KMS-11 (cell line): ENCODE measurements around the gene GPC1.

Experiments
- H2AFZ ChIP-seq: fragments of 200-600 bp; sonication (generic); 2 replicates; pipeline ENCODE4 v1.6.1; 2016; ENCODE audit warnings: antibody characterized with exemption, mixed run types, low read depth
- H3K27ac ChIP-seq: fragments of 200-600 bp; sonication (generic); 2 replicates; pipeline ENCODE4 v1.6.1; 2016; ENCODE audit warnings: mild to moderate bottlenecking, mixed run types
- H3K27me3 ChIP-seq: fragments of 200-600 bp; sonication (generic); 2 replicates; pipeline ENCODE4 v1.6.1; 2017; ENCODE audit warnings: mild to moderate bottlenecking, low read depth, mixed run types, moderate library complexity; ENCODE audit not compliant: insufficient read depth
- H3K36me3 ChIP-seq: fragments of 200-600 bp; sonication (generic); 2 replicates; pipeline ENCODE4 v1.6.1; 2017; ENCODE audit warnings: mild to moderate bottlenecking, mixed run types; ENCODE audit not compliant: insufficient read depth
- H3K4me1 ChIP-seq: fragments of 200-600 bp; sonication (generic); 2 replicates; pipeline ENCODE4 v1.6.1; 2016; ENCODE audit warnings: mild to moderate bottlenecking, low read depth, mixed run types; ENCODE audit not compliant: poor library complexity, severe bottlenecking
- H3K4me2 ChIP-seq: fragments of 200-600 bp; sonication (generic); 2 replicates; pipeline ENCODE4 v1.7.0; 2016; ENCODE audit warnings: mild to moderate bottlenecking, mixed run types
- H3K4me3 ChIP-seq: fragments of 200-600 bp; sonication (generic); IDR thresholded peaks from 2 replicates; pipeline ENCODE4 v1.6.1; 2017; ENCODE audit warnings: low read depth, low read length, mixed read lengths; ENCODE audit not compliant: insufficient read depth
- H3K79me2 ChIP-seq: fragments of 200-600 bp; sonication (generic); 2 replicates; pipeline ENCODE4 v1.6.1; 2016; ENCODE audit warnings: low read depth, mixed run types; ENCODE audit not compliant: insufficient read depth
- H3K9ac ChIP-seq: fragments of 200-600 bp; sonication (generic); 2 replicates; pipeline ENCODE4 v1.6.1; 2016; ENCODE audit warnings: mild to moderate bottlenecking, mixed run types
- H4K20me1 ChIP-seq: fragments of 200-600 bp; sonication (generic); 2 replicates; pipeline ENCODE4 v1.6.1; 2016; ENCODE audit warnings: mild to moderate bottlenecking, mixed run types; ENCODE audit not compliant: insufficient read depth
- TF ChIP-seq, protein P1 (sequence below): fragments of 200-600 bp; sonication (generic); conservative IDR thresholded peaks from 2 replicates; pipeline ENCODE4 v1.6.1; 2017; ENCODE audit warnings: low read depth, mild to moderate bottlenecking, antibody characterized with exemption, low read length, moderate library complexity, mixed read lengths

The GPC1 gene

DNA sequence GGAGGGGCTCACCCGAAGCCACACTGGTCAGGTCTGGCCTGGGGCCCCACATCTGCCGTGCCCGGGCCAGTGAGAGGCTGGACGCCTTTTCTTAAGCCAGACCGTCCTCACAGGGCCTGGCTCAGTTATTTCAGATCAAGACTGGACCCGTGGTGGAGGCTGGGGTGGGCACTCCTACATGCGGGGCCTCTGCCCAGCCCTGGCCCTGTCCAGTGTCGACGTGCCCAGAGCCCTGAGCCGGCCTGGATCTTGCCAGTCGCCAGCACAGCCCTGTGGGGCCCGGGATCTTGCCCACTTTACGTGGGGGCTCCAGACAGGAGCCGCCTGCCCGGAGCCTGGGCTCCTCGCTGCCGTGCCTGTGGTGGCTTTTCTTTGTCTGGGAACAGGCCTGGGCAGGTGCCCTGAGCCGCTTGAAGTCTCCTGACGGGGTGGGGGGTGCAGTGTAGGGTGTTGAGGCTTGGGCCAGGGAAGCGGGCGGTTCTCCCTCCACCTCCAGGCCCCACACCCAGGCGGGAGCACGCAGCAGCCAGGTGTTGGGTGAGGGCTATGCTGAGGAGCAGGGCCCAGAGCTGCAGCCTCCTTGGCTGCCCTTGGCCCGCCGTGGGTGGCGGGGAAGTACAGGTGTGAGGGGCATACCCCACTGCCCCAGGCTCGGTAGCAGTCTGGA is 6.0 kb downstream of the GPC1 start:
- no peak overlapping the region for H3K4me2 ChIP-seq
- no peaks in the 10 kb centered on the region for H4K20me1 ChIP-seq
- H3K27ac ChIP-seq: no peak overlapping the region
- H3K9ac ChIP-seq: no peak overlapping the region
- H2AFZ ChIP-seq: no peak overlapping the region
- H3K79me2 ChIP-seq: no peaks in the 10 kb centered on the region
- no peaks in the 10 kb centered on the region for H3K4me1 ChIP-seq
- H3K36me3 ChIP-seq: no peaks in the 10 kb centered on the region
- H3K27me3 ChIP-seq: peaks cover 53% of the 10 kb centered on the region; the same call in 1 of the 2 replicates
- H3K4me3 ChIP-seq: no peak overlapping the region
- TF ChIP-seq, protein P1, sequence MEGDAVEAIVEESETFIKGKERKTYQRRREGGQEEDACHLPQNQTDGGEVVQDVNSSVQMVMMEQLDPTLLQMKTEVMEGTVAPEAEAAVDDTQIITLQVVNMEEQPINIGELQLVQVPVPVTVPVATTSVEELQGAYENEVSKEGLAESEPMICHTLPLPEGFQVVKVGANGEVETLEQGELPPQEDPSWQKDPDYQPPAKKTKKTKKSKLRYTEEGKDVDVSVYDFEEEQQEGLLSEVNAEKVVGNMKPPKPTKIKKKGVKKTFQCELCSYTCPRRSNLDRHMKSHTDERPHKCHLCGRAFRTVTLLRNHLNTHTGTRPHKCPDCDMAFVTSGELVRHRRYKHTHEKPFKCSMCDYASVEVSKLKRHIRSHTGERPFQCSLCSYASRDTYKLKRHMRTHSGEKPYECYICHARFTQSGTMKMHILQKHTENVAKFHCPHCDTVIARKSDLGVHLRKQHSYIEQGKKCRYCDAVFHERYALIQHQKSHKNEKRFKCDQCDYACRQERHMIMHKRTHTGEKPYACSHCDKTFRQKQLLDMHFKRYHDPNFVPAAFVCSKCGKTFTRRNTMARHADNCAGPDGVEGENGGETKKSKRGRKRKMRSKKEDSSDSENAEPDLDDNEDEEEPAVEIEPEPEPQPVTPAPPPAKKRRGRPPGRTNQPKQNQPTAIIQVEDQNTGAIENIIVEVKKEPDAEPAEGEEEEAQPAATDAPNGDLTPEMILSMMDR: no peak

DNA sequence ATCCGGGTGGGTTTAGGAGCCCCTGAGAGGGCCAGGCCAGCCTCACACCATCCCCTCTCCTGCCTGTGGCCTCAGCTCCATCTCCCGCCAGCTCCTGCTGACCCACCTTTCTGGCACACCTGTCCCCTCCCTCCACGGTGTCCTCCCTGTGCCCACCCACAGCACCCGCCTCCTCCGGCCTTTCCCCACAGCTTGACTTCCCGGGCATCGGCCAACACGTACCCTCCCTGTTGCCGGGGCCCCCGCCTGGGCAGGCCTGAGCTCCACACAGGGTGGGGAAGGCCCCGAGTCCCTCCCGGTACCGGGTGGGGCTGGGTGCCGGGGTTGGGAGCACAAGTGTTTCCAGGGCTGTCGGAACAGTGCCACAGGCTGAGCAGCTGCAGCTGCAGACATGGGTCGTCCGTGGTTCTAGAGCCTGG is 6.5 kb downstream of the GPC1 start:
- no peaks in the 10 kb centered on the region for H3K4me1 ChIP-seq
- H3K4me2 ChIP-seq: no peak overlapping the region
- TF ChIP-seq, protein P1: no peak
- no peaks in the 10 kb centered on the region for H3K36me3 ChIP-seq
- H3K9ac ChIP-seq: no peak overlapping the region
- H3K79me2 ChIP-seq: no peaks in the 10 kb centered on the region
- H2AFZ ChIP-seq: no peak overlapping the region
- no peaks in the 10 kb centered on the region for H4K20me1 ChIP-seq
- no peak overlapping the region for H3K27ac ChIP-seq
- no peak overlapping the region for H3K4me3 ChIP-seq
- H3K27me3 ChIP-seq: peaks cover 48% of the 10 kb centered on the region; the same call in 1 of the 2 replicates

DNA sequence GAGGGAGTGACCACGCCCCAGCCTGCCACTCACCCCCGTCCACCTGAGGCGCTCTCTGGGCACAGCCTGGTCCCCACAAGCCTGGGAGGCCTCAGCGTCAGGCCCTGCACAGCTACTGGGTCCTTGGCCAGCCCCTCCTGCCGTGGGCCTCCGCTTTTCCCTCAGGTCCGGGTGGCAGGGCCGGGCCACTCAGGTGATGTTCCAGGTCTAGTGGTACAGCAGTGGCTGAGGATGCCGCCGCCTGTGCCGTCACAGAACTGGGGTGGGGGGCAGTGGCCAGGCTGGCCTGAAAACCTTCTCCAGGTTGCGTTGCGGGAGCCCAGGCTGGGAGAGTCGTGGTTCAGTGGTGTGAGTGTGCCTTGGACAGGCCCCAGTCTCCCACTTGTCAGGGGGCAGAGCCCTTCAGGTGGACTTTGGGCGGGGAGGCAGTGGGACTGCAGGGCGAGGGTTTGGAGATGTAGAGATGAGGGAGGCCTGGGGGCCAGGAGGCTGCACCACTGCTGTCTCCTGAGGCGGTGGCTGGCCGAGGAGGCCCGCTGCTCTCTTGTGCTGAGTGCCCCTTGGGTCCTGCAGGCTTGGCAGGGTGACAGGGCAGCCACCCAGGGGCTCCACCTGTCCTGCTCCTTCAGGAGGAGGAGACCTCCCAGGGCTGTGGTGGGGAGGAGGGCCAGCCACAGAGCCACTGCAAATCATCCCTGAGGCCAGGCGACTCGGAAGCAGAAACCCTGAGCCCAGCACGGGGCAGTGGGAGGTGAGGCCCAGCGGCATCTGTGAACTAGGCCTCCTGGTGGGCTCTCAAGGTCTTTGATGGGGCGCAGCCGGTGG is 7.6 kb downstream of the GPC1 start:
- H3K9ac ChIP-seq: no peak overlapping the region
- no peaks in the 10 kb centered on the region for H3K4me1 ChIP-seq
- no peak overlapping the region for H3K4me3 ChIP-seq
- TF ChIP-seq, protein P1: no peak
- H2AFZ ChIP-seq: no peak overlapping the region
- H3K27ac ChIP-seq: no peak overlapping the region
- peaks cover 42% of the 10 kb centered on the region; the same call in 1 of the 2 replicates for H3K27me3 ChIP-seq
- H3K79me2 ChIP-seq: no peaks in the 10 kb centered on the region
- H3K4me2 ChIP-seq: no peak overlapping the region
- H4K20me1 ChIP-seq: no peaks in the 10 kb centered on the region
- no peaks in the 10 kb centered on the region for H3K36me3 ChIP-seq

DNA sequence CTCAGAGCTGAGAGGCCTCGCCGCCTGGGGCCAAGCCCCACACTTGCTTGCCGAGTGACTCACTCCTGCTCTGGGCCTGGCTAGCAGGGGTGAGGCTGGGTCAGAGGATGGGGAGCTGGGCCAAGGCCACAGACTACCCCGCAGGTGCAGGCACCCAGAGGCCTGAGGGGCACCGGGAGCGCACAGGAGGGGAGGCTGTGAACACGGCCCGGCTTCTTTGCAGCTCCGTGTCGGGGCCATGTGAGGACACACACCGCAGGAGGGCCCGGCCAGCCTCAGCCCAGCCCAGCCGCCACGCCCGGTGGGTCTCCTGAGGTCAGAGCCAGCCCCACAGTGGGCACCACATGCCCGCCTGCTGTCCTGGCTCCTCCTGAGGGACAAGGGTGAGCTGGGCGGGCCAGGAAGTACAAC is 8.4 kb downstream of the GPC1 start:
- Histone ChIP-seq H3K27ac (no peak overlapping the region), H2AFZ (no peak overlapping the region)

More for the DNA sequence above, 8.4 kb downstream of the GPC1 start:
- Histone ChIP-seq H4K20me1 (no peaks in the 10 kb centered on the region), H3K79me2 (no peaks in the 10 kb centered on the region), H3K4me1 (no peaks in the 10 kb centered on the region), H3K4me3 (no peak overlapping the region), H3K27me3 (peaks cover 48% of the 10 kb centered on the region; the same call in 1 of the 2 replicates), H3K4me2 (no peak overlapping the region), H3K36me3 (no peaks in the 10 kb centered on the region), H3K9ac (no peak overlapping the region)
- TF ChIP-seq, protein P1: no peak
